GM19328 (cell line): ENCODE measurements around the gene CLDND2.

Experiments
- ATAC-seq: cut with Tn5 transposase; IDR thresholded peaks from one replicate; pipeline ENCODE4 v1.9.1; 2021; ENCODE audit warnings: mild to moderate bottlenecking, moderate library complexity; ENCODE audit not compliant: unreplicated experiment

Gene CLDND2

GRCh38 chr19:51356159-51356801 lies 12.5 kb downstream of the CLDND2 start:
- no peak for ATAC-seq

DNA sequence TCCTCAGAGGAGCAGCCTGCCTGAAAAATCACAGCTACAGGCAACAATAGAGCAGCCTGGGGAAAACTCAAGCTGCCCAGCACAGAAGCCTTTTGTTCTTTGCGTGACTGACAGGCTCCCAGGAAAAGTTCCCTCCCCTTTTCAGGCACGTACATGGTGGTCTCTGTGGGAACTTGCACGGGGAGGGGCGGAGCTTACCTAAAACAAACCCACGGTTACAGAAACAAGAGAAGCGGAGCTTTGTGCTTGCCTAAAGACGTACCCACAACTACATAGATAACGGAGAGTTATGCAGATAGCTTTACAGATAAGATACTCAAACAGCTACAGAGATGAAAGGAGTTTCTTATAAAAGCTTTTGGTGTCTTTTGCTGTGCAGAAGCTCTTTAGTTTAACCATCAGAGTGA lies 14.1 kb downstream of the CLDND2 start:
- ATAC-seq: no peak

DNA sequence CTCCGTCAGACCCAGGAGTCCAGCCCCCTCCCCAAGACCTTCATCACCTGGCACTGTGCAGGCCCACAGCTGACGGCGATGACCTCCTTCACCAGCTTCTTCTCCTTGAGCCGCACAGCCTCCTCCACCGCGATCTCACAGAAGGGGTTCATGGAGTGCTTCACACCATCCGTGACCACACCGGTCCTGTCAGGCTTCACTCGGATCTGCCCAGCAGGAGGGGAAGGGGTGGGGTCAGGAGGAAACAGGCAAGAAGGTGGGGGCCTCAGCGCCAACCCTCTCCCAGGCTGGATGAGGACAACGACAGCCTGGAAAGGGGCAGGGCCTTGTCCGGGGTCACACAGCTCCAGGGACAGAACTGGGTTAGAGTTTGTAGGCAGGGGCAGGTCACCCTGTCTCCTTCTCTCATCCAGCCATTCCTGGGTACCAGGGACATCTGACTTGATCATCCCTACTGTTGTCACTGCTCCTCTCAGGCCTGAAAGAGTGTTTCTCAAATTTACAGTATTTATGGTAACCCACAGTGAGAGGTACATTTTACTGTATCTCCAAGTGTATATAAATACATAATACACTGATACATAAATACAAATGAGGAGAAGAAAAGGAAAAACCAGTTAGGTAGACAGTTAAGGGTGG lies 14.6 kb downstream of the CLDND2 start:
- no peak for ATAC-seq

GRCh38 chr19:51352783-51353360 lies 15.9 kb downstream of the CLDND2 start:
- ATAC-seq: no peak

DNA sequence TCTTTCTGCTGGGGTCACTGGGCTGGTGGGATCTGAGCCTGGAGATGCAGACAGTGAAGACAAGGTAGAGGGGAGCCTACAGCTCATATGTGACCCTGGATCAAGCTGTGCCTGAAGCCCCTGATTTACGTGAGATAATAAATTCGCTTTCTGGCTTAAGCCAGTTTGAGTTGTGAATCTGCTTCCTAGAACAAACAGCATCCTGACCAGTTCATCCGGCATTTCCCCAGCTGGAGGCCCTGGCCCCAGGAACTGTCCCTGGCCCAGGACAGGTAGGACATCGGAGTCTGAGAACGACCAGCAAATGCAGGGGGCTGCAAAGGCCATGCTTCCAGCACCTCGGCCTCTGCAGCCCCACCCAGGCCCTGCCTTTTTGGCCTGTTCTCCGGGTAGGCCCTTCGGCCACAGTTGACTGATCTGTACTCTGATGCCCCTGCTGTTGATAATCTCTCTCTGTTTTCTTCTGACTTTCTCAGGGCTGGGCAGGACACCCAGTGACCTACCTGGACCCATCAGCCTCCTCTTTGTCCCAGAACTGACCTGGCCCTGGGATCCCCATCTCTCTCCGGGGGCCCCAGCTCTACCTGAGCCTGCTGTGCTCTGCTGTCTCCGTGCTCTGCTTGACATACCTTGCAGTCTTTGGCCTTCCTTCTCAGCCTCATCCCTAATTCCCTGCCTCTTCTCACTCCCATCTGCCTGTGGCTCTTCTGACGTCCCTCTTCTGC lies 17.4 kb downstream of the CLDND2 start:
- no peak for ATAC-seq

- ATAC-seq: no peak
These were observed 21.4 kb downstream of the CLDND2 start for GRCh38 chr19:51347209-51347928.

- no peak for ATAC-seq
These were observed 22.1 kb downstream of the CLDND2 start for GRCh38 chr19:51346742-51347141.

DNA sequence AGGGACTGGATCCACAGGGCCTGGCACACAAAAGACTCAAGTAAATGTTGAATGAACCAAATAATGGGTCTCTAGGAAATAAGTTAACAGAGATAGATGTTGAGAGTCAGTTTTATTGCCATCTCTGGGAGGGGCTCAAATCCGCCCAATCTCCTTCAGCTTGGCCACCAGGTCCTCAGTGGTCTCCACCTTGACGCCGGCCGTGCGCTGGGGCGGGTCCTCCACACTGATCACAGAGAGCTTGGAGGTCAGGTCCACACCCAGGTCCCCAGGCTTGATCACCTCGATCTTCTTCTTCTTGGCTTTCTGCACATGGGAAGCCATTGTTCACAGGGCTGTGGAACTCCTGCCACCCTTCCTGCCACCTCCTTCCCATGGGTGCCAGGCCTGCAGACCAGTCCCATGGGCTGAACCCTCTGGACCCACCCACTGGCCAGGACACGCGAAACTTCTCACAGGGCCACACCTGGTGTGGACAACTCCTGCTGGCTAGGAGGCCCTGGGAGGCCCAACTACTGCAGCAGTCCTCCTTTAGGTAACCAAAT lies 23.7 kb downstream of the CLDND2 start:
- ATAC-seq: no peak

DNA sequence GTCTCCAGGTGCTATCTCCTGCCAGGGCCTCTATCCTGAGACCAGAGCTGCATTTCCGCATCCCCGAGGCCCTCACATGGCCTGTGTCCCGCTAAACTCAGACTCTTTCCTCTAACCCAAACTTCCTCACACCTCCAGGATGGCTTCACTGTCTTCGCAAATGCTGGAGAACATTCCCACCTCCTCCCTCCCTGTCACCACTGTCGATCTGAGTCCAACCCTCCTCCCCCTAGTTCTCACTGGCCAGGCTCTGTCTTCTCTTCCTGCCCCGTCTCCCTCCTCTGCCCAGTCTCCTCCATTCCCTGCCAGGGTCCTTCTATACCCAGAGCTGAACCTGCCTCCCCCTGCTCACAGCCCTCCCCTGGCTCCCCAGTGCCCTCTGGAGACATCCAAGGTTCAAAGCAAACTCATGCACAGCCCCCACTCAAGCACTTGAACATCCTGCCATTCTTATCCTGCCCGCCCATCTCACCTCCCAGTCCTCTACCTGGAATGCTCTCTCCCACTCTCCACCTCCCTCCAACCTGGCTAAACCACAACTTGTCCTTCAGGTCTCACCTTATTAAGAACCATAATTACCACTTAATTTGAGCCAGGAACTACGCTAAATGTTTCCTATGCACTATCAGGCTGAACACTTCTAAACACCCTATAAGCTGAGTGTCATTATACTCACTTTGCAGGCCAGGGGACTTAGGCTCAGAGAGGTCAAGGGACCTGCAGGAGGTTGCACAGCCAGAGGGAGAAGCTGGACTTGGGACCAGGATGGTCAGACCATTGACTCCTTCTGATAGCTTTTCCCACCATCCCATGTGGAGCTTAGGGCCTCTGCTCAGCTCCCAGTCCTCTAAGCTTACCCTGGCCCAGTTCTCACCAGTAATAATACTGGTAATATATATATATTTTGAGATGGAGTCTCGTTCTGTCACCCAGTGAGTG lies 25.9 kb downstream of the CLDND2 start:
- ATAC-seq: no peak

GRCh38 chr19:51341976-51342580 lies 26.7 kb downstream of the CLDND2 start, which contains the start of gene VSIG10L:
VSIG10L (minus strand) TSS chr19:51342139; CDS start chr19:51342124, 15 bp downstream.
- ATAC-seq: no peak

DNA sequence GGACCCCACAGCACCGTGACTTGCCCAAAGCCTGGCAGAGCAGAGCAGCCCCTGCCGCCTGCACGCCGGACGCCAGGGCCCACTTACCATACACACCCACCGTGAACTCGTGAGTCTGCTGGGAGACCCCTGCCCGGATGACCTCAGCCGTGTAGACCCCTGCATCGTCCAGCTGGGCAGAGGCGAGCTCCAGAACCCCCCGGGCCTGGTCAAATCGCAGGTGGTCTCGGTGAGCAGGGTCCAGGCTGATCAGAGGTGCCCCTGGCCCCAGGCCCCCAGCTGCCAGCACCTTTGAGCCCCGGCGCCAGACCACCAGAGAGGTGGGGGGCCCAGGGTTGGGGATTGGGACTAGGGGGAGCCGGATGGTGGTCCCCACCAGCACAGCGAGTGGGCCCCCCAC lies 27.7 kb downstream of the CLDND2 start:
- ATAC-seq: no peak

GRCh38 chr19:51339687-51340656 lies 28.8 kb downstream of the CLDND2 start:
- no peak for ATAC-seq

GRCh38 chr19:51339313-51339686 lies 29.5 kb downstream of the CLDND2 start:
- no peak for ATAC-seq

GRCh38 chr19:51338563-51339312 lies 30.1 kb downstream of the CLDND2 start:
- peak; percentile 52 for ATAC-seq

- ATAC-seq: no peak
These were observed 30.8 kb downstream of the CLDND2 start for GRCh38 chr19:51337861-51338562.

GRCh38 chr19:51337141-51337860 lies 31.5 kb downstream of the CLDND2 start:
- no peak for ATAC-seq
